ENCODE results near the gene USP15.

USP15 gene

DNA sequence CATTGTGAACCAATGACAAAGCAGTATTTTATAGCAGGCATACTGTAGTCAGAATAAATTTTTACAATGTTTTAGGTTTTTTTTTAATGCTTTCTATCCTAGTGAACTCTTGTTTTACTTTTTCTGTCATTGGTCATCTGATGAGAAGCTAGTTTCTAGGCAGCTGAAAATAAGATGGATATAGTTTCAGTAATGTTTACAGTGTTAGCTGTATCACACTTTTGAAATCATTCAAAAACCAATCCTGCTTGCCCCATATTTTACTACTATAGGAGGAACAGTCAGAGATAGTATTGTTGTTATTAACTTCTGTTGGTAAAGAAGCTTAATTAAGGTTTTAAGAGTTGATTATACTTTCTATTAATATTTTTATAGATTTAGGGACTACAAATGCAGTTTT lies 24.5 kb downstream of the USP15 start:
- Histone ChIP-seq H3K4me3 (ENCODE audit: low read depth, low read length) (no peak overlapping the region), H3K27me3 (ENCODE audit: control insufficient read depth, insufficient read depth, low read length) (no peaks in the 10 kb centered on the region), H3K27ac (ENCODE audit: low read depth, low read length) (no peak overlapping the region), H3K9me3 (ENCODE audit: control insufficient read depth, insufficient read depth, low read depth, low read length) (no peaks in the 10 kb centered on the region), H3K4me1 (ENCODE audit: control insufficient read depth, insufficient read depth, low read length) (no peaks in the 10 kb centered on the region), H3K36me3 (ENCODE audit: control insufficient read depth, insufficient read depth, low read length) (no peaks in the 10 kb centered on the region), H3K9ac (ENCODE audit: low read length) (no peak overlapping the region)

DNA sequence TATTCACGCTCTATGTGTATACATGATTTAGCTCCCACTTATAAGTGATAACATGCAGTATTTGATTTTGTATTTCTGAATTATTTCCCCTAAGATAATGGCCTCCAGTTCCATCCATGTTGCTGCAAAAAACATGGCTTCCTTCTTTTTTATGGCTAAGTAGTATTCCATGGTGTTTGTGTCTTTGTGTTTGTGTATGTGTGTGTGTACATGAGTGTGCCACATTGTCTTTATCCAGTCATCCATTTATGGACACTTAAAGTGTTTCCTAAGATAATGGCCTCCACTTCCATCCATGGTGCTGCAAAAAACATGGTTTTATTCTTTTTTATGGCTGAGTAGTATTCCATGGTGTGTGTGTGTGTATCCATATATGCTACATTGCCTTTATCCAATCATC lies 25.1 kb downstream of the USP15 start:
- no peak overlapping the region for H3K27ac ChIP-seq (ENCODE audit: low read depth, low read length)
- no peaks in the 10 kb centered on the region for H3K4me1 ChIP-seq (ENCODE audit: control insufficient read depth, insufficient read depth, low read length)
- H3K4me3 ChIP-seq (ENCODE audit: low read depth, low read length) = no peak overlapping the region
- H3K27me3 ChIP-seq (ENCODE audit: control insufficient read depth, insufficient read depth, low read length) = no peaks in the 10 kb centered on the region
- no peak overlapping the region for H3K9ac ChIP-seq (ENCODE audit: low read length)
- H3K36me3 ChIP-seq (ENCODE audit: control insufficient read depth, insufficient read depth, low read length) = no peaks in the 10 kb centered on the region
- H3K9me3 ChIP-seq (ENCODE audit: control insufficient read depth, insufficient read depth, low read depth, low read length) = no peaks in the 10 kb centered on the region

DNA sequence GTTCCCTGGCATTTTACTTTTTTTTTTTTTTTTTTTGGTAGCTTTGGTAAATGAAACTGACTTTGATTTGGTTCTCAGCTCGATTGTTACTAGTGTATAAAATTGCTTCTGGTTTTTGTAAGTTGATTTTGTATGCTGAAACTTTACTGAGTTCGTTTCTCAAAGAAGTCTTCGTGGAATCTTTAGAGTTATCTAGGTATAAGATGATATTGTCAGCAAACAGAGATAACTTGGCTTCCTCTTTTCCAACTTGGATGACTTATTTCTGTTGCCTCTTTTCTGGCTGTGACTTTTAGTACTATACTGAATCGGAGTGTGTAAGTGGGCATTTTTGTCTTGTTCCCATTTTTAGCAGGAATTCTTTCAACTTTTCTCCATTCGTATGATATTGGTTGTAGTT lies 28.1 kb downstream of the USP15 start:
- Histone ChIP-seq H3K27me3 (ENCODE audit: control insufficient read depth, insufficient read depth, low read length) (no peaks in the 10 kb centered on the region), H3K4me1 (ENCODE audit: control insufficient read depth, insufficient read depth, low read length) (peaks cover 14% of the 10 kb centered on the region), H3K27ac (ENCODE audit: low read depth, low read length) (no peak overlapping the region), H3K36me3 (ENCODE audit: control insufficient read depth, insufficient read depth, low read length) (no peaks in the 10 kb centered on the region), H3K9me3 (ENCODE audit: control insufficient read depth, insufficient read depth, low read depth, low read length) (no peaks in the 10 kb centered on the region), H3K9ac (ENCODE audit: low read length) (no peak overlapping the region), H3K4me3 (ENCODE audit: low read depth, low read length) (no peak overlapping the region)

DNA sequence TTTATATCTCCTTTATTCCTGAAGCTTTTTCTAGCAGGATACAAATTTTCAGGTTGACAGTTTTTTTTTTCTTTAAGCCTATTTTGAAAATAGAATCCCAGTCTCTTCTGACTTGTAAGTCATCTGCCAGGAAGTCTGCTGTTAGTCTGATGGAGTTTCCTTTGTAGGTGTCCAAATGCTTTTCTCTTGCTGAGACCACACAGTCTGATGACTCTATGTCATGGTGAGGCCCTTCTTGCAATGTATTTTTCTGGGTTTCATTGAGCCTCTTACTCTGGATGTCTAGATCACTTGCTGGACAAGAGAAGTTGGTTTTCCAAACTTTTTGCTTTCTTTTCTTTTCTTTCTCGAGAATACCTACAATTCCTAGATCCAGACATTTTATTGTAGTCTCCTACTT lies 30.6 kb downstream of the USP15 start:
- Histone ChIP-seq H3K36me3 (ENCODE audit: control insufficient read depth, insufficient read depth, low read length) (no peaks in the 10 kb centered on the region; the same call in 1 of the 2 replicates), H3K4me1 (ENCODE audit: control insufficient read depth, insufficient read depth, low read length) (peaks cover 14% of the 10 kb centered on the region), H3K27ac (ENCODE audit: low read depth, low read length) (no peak overlapping the region), H3K9me3 (ENCODE audit: control insufficient read depth, insufficient read depth, low read depth, low read length) (no peaks in the 10 kb centered on the region), H3K27me3 (ENCODE audit: control insufficient read depth, insufficient read depth, low read length) (no peaks in the 10 kb centered on the region), H3K4me3 (ENCODE audit: low read depth, low read length) (no peak overlapping the region), H3K9ac (ENCODE audit: low read length) (no peak overlapping the region)

DNA sequence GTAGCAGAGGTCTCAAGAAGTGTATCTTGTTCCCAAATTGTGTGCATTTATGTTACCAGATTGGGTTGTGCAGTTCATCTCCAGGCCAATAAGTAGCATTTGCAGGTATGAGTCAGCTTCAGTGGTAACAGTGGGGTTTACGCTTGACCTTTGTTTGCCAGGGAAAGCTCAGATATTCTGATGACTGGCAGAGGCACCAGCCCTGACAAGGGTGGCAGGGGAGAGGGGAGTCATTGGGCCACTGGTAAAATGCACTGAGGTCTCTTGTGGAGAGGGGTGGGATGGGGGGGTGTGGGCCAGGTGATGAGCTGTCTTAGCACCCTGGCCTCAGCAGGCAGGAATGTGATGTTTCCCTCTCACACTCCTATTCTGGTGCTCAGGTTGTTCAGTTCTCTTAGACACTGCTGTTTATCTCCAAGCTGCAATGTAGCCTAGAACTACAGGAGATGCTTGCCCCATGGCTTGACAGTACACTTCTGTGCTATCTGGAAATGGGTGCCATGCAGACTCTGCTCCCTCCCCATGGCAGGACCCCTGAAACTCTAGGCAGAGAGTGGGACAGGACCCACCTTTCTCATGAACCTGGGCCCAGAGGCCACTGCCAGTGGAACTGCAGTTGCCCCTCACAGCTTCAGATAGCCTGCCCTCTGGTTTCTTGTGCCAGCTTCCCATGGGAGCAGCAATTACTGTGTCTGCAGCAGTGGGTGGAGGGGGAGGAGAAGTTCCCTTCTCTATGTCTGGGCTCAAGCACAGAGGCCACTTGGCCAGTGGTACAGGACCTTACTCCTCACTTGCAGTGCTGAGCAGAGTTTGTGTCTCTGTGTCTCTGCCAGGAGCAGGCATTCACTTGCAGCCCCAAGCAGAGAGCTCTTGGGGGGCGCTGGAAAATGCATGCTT lies 31.9 kb downstream of the USP15 start:
- no peaks in the 10 kb centered on the region; the same call in 1 of the 2 replicates for H3K36me3 ChIP-seq (ENCODE audit: control insufficient read depth, insufficient read depth, low read length)
- no peak overlapping the region for H3K27ac ChIP-seq (ENCODE audit: low read depth, low read length)
- peaks cover 14% of the 10 kb centered on the region for H3K4me1 ChIP-seq (ENCODE audit: control insufficient read depth, insufficient read depth, low read length)
- H3K27me3 ChIP-seq (ENCODE audit: control insufficient read depth, insufficient read depth, low read length) = no peaks in the 10 kb centered on the region
- no peak overlapping the region for H3K9ac ChIP-seq (ENCODE audit: low read length)
- no peak overlapping the region for H3K4me3 ChIP-seq (ENCODE audit: low read depth, low read length)
- no peaks in the 10 kb centered on the region for H3K9me3 ChIP-seq (ENCODE audit: control insufficient read depth, insufficient read depth, low read depth, low read length)

DNA sequence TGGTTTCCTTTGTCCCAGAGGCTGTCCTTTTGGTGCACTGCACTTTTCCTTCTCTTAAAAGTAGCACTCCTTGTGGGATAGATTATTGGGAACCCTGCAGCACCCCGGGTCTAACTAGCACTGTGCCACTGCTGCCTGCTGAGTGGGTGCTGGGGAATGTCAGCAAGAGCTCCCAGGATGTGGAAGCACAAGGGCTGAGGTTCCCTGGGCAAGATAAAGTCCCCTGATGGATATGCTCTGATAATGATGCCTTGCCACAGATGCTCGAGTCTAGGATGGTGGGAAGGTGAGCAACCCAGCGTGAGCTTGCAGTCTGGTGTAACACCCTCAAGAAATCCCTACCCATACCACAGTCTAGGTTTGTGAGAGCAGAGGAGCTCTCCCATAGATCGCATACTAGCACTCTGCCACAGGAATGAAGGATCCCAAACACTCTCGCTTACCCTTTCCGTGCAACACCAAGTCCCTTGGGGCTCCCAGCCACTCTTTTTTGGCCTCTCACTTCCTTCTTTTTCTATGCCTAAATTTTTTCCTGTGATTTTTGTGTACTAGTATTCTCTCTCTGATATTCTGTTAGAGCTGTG lies 32.6 kb downstream of the USP15 start:
- no peak overlapping the region for H3K4me3 ChIP-seq (ENCODE audit: low read depth, low read length)
- H3K4me1 ChIP-seq (ENCODE audit: control insufficient read depth, insufficient read depth, low read length) = peaks cover 14% of the 10 kb centered on the region
- no peaks in the 10 kb centered on the region for H3K9me3 ChIP-seq (ENCODE audit: control insufficient read depth, insufficient read depth, low read depth, low read length)
- H3K27me3 ChIP-seq (ENCODE audit: control insufficient read depth, insufficient read depth, low read length) = no peaks in the 10 kb centered on the region
- no peak overlapping the region for H3K27ac ChIP-seq (ENCODE audit: low read depth, low read length)
- no peak overlapping the region for H3K9ac ChIP-seq (ENCODE audit: low read length)
- no peaks in the 10 kb centered on the region; the same call in 1 of the 2 replicates for H3K36me3 ChIP-seq (ENCODE audit: control insufficient read depth, insufficient read depth, low read length)

DNA sequence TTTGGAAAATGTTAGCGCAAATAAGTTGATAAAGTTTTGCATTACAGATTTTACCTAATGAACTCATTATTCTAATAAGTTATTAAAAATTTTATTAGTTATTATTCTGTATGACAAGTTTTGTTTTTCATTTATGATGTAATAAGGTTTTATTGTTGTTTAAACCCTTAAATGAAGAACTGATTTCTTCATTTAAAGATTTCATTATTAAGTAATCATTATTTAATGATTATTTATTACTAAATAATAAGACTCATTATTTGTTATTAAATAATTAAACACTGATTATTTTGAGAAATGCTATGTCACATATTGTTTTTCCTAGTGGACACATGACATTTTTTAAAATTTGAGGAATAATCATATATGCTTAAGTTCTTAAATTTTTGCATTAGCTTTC lies 34.2 kb downstream of the USP15 start:
- Histone ChIP-seq H3K9ac (ENCODE audit: low read length) (no peak overlapping the region), H3K9me3 (ENCODE audit: control insufficient read depth, insufficient read depth, low read depth, low read length) (no peaks in the 10 kb centered on the region), H3K36me3 (ENCODE audit: control insufficient read depth, insufficient read depth, low read length) (no peaks in the 10 kb centered on the region; the same call in 1 of the 2 replicates), H3K27ac (ENCODE audit: low read depth, low read length) (no peak overlapping the region), H3K4me3 (ENCODE audit: low read depth, low read length) (no peak overlapping the region), H3K27me3 (ENCODE audit: control insufficient read depth, insufficient read depth, low read length) (no peaks in the 10 kb centered on the region), H3K4me1 (ENCODE audit: control insufficient read depth, insufficient read depth, low read length) (peaks cover 14% of the 10 kb centered on the region)

DNA sequence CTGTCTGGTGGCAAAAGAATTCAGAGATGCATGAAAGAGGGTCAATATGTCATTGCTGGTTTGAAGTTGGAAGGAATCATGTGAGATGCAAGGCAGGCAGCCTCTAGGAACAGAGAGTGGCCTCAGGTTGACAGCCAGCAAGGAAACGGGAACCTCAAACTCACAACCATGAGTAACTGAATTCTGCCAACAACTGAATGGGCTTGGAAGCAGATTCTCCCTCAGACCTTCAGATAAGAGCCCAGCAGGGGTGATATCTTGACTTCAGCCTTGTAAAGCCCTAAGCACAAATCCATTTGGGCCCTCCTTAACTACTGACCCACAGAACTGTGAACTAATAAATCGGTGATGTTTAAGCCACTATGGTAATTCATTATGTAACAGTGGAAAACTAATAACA lies 35.8 kb downstream of the USP15 start:
- H3K9ac ChIP-seq (ENCODE audit: low read length) = no peak overlapping the region
- peaks cover 14% of the 10 kb centered on the region for H3K4me1 ChIP-seq (ENCODE audit: control insufficient read depth, insufficient read depth, low read length)
- H3K27me3 ChIP-seq (ENCODE audit: control insufficient read depth, insufficient read depth, low read length) = no peaks in the 10 kb centered on the region
- H3K27ac ChIP-seq (ENCODE audit: low read depth, low read length) = no peak overlapping the region
- no peaks in the 10 kb centered on the region for H3K9me3 ChIP-seq (ENCODE audit: control insufficient read depth, insufficient read depth, low read depth, low read length)
- no peak overlapping the region for H3K4me3 ChIP-seq (ENCODE audit: low read depth, low read length)
- H3K36me3 ChIP-seq (ENCODE audit: control insufficient read depth, insufficient read depth, low read length) = no peaks in the 10 kb centered on the region; the same call in 1 of the 2 replicates

DNA sequence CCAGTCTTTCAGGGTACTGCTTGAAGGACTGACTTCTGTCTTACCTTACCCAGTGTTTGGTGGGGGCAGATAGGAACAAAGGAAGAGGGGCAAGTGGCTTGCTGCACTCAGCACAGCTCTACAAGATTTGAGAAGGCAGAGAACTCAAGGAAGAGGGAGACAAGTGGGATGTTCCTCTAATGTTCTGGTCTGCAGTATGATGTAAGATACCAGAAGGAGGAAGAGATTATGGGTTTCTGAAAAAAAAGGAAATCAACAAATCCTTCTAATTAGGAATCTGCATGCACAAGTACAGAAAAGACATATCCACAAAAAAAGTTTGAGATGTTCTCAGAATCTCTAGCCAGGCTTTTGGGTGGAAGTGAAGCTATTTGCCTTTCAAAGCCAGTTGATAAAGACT lies 37.1 kb downstream of the USP15 start:
- Histone ChIP-seq H3K36me3 (ENCODE audit: control insufficient read depth, insufficient read depth, low read length) (no peaks in the 10 kb centered on the region; the same call in 1 of the 2 replicates), H3K4me3 (ENCODE audit: low read depth, low read length) (no peak overlapping the region)

GRCh38 chr12:62299617-62300016 lies 39.4 kb downstream of the USP15 start:
- H3K4me1 ChIP-seq (ENCODE audit: control insufficient read depth, insufficient read depth, low read length) = no peaks in the 10 kb centered on the region
- no peak overlapping the region for H3K27ac ChIP-seq (ENCODE audit: low read depth, low read length)
- no peak overlapping the region for H3K4me3 ChIP-seq (ENCODE audit: low read depth, low read length)
- no peaks in the 10 kb centered on the region for H3K27me3 ChIP-seq (ENCODE audit: control insufficient read depth, insufficient read depth, low read length)
- no peak overlapping the region for H3K9ac ChIP-seq (ENCODE audit: low read length)
- H3K9me3 ChIP-seq (ENCODE audit: control insufficient read depth, insufficient read depth, low read depth, low read length) = peaks cover 5% of the 10 kb centered on the region; the same call in 1 of the 2 replicates
- peaks cover 21% of the 10 kb centered on the region for H3K36me3 ChIP-seq (ENCODE audit: control insufficient read depth, insufficient read depth, low read length)

More for the DNA sequence above, 37.1 kb downstream of the USP15 start:
- Histone ChIP-seq H3K27me3 (ENCODE audit: control insufficient read depth, insufficient read depth, low read length) (no peaks in the 10 kb centered on the region), H3K9me3 (ENCODE audit: control insufficient read depth, insufficient read depth, low read depth, low read length) (no peaks in the 10 kb centered on the region), H3K27ac (ENCODE audit: low read depth, low read length) (no peak overlapping the region), H3K9ac (ENCODE audit: low read length) (no peak overlapping the region), H3K4me1 (ENCODE audit: control insufficient read depth, insufficient read depth, low read length) (peaks cover 7% of the 10 kb centered on the region)

GRCh38 chr12:62301080-62301798 lies 41.0 kb downstream of the USP15 start:
- Histone ChIP-seq H3K4me1 (ENCODE audit: control insufficient read depth, insufficient read depth, low read length) (no peaks in the 10 kb centered on the region), H3K9ac (ENCODE audit: low read length) (no peak overlapping the region), H3K27me3 (ENCODE audit: control insufficient read depth, insufficient read depth, low read length) (no peaks in the 10 kb centered on the region), H3K9me3 (ENCODE audit: control insufficient read depth, insufficient read depth, low read depth, low read length) (peaks cover 6% of the 10 kb centered on the region; the same call in 1 of the 2 replicates), H3K4me3 (ENCODE audit: low read depth, low read length) (no peak overlapping the region), H3K27ac (ENCODE audit: low read depth, low read length) (no peak overlapping the region), H3K36me3 (ENCODE audit: control insufficient read depth, insufficient read depth, low read length) (peaks cover 31% of the 10 kb centered on the region)
